B cell (primary cell): ENCODE data around the gene SLC9A9. TPM values are rescaled to one million over a fixed set of nuclear protein-coding genes. Genes with fewer than 3 reads are reported as not detected.
A peak's percentile ranks its signal among the peaks of the same experiment; 100 is the strongest.

Experiments
- ATAC-seq: fragments of 200-7000 bp; cut with Tn5 transposase; one replicate; pipeline ENCODE4 v1.10.0; 2021; ENCODE audit warnings: low read depth, mild to moderate bottlenecking, moderate number of reproducible peaks, moderate library complexity
- CTCF ChIA-PET: fragments of 350-600 bp; sonication (Branson Sonifier 250); formaldehyde crosslinking; loops from one replicate; lab custom pipeline; 2021; ENCODE audit warnings: antibody characterized with exemption, inconsistent platforms; lab: Charles Lee
- POLR2A ChIA-PET: fragments of 350-600 bp; sonication (Branson Sonifier 250); formaldehyde crosslinking; loops from one replicate; lab custom pipeline; 2021; ENCODE audit warnings: antibody characterized with exemption; lab: Charles Lee
- DNase-seq: peaks from one replicate; pipeline ENCODE4 v3.0.0; 2013
- H2AFZ ChIP-seq: 2 replicates; pipeline ENCODE4 v1.6.1; 2012; ENCODE audit warnings: mild to moderate bottlenecking, low read depth, low read length; ENCODE audit not compliant: insufficient read depth, poor library complexity, severe bottlenecking
- H3K27ac ChIP-seq, 2 donors: 1 replicate in 1 of 2; 2 replicates in 1 of 2; pipeline ENCODE4 v1.5.1; 2012 to 2013; ENCODE audit warnings: low read length in 2 of 2, mild to moderate bottlenecking in 2 of 2, moderate library complexity in 1 of 2
- H3K27me3 ChIP-seq, 4 experiments: fragments of 200-600 bp in 1 of 4; sonication (generic) in 1 of 4; replicated peaks in 1 of 4; 1 replicate in 2 of 4; 2 replicates in 2 of 4; pipeline versions ENCODE4 v1.6.1 to v1.7.0; 2013 to 2016; ENCODE audit warnings: low read length in 3 of 4, mild to moderate bottlenecking in 2 of 4, mixed read lengths in 1 of 4, moderate library complexity in 1 of 4; ENCODE audit not compliant: insufficient read depth in 4 of 4, control insufficient read depth in 3 of 4; ENCODE audit errors: control extremely low read depth in 1 of 4
- H3K36me3 ChIP-seq, 2 experiments: replicated peaks in 1 of 2; 1 replicate in 1 of 2; 2 replicates in 1 of 2; pipeline versions ENCODE4 v1.6.1 to v1.7.1; 2013; ENCODE audit warnings: low read length in 1 of 2; ENCODE audit not compliant: insufficient read depth in 2 of 2, control insufficient read depth in 1 of 2; ENCODE audit errors: control extremely low read depth in 1 of 2, extremely low read depth in 1 of 2
- H3K4me1 ChIP-seq, 2 donors: fragments of 200-600 bp in 1 of 2; sonication (generic) in 1 of 2; 1 replicate in 1 of 2; 2 replicates in 1 of 2; pipeline versions ENCODE4 v1.5.1 to v1.6.1; 2013 to 2017; ENCODE audit warnings: low read length in 2 of 2; ENCODE audit not compliant: control insufficient read depth in 2 of 2, insufficient read depth in 2 of 2
- H3K4me2 ChIP-seq: replicated peaks from 2 replicates; pipeline ENCODE3; 2012; ENCODE audit warnings: mild to moderate bottlenecking, low read depth, low read length; ENCODE audit not compliant: poor library complexity, severe bottlenecking
- H3K4me3 ChIP-seq, 5 experiments: fragments of 200-600 bp in 1 of 5; sonication (generic) in 1 of 5; 1 replicate in 3 of 5; 2 replicates in 2 of 5; pipeline versions ENCODE4 v1.5.1 to v1.7.0; 2011 to 2016; ENCODE audit warnings: low read length in 4 of 5, mild to moderate bottlenecking in 4 of 5, low read depth in 2 of 5, control low read depth in 1 of 5, moderate library complexity in 1 of 5; ENCODE audit not compliant: insufficient read depth in 1 of 5; ENCODE audit errors: control extremely low read depth in 1 of 5, extremely low read depth in 1 of 5
- H3K79me2 ChIP-seq: fragments of 200-600 bp; sonication (generic); one replicate; pipeline ENCODE4 v1.6.0; 2016; ENCODE audit warnings: low read length; ENCODE audit not compliant: control insufficient read depth, insufficient read depth
- H3K9ac ChIP-seq: fragments of 200-600 bp; sonication (generic); 2 replicates; pipeline ENCODE4 v1.6.1; 2017; ENCODE audit warnings: mild to moderate bottlenecking, low read length, moderate library complexity
- H3K9me3 ChIP-seq, 3 donors: one replicate each; pipeline versions ENCODE4 v1.6.1 to v1.7.1; 2013; ENCODE audit warnings: low read length in 2 of 3; ENCODE audit not compliant: control insufficient read depth in 2 of 3, insufficient read depth in 1 of 3; ENCODE audit errors: control extremely low read depth in 1 of 3
- H4K20me1 ChIP-seq: 2 replicates; pipeline ENCODE4 v1.6.0; 2012; ENCODE audit warnings: mild to moderate bottlenecking, low read length; ENCODE audit not compliant: insufficient read depth, control insufficient read depth, poor library complexity, severe bottlenecking
- H3K27ac Mint-ChIP-seq: one replicate; pipeline ENCODE4 v1.8.0; 2021; ENCODE audit warnings: mixed read lengths
- H3K27me3 Mint-ChIP-seq: one replicate; pipeline ENCODE4 v1.8.0; 2021; ENCODE audit warnings: mixed read lengths
- H3K4me1 Mint-ChIP-seq: one replicate; pipeline ENCODE4 v1.8.0; 2021; ENCODE audit warnings: mixed read lengths
- H3K4me3 Mint-ChIP-seq: one replicate; pipeline ENCODE4 v1.8.0; 2021; ENCODE audit warnings: mixed read lengths
- H3K9me3 Mint-ChIP-seq: one replicate; pipeline ENCODE4 v1.8.0; 2022; ENCODE audit warnings: mixed read lengths; ENCODE audit not compliant: insufficient read depth
- EZH2 ChIP-seq: IDR thresholded peaks from 2 replicates; pipeline ENCODE4 v1.6.1; 2012; ENCODE audit warnings: borderline replicate concordance, low read depth, mild to moderate bottlenecking, moderate library complexity, low read length; ENCODE audit not compliant: insufficient read depth, poor library complexity, severe bottlenecking
- WGBS: methylation state at CpG from one replicate; pipeline ENCODE4 v1.1.5; 2013; ENCODE audit warnings: missing lambda C conversion rate; ENCODE audit not compliant: insufficient coverage; 5-methylcytosine and 5-hydroxymethylcytosine counted together
- intact Hi-C: fragments of 100-400 bp; cut with micrococcal nuclease; formaldehyde crosslinking; loops from one replicate; pipeline ENCODE4 v1.10.0; 2022
- polyA plus RNA-seq: library from polyadenylated mRNA; depleted of rRNA; stranded (reverse); fragments of >200 nt; gene quantifications from 2 replicates; pipeline ENCODE4 v1.2.3, GENCODE V29; 2012
- total RNA-seq, 2 donors: library from RNA; stranded (reverse); fragments of 120-200 nt in 1 of 2; gene quantifications; 1 replicate in 1 of 2; 2 replicates in 1 of 2; pipeline versions ENCODE4 v1.2.3 to v1.2.4, GENCODE V29; 2013 to 2022
- TF ChIP-seq, protein P1 (sequence below): fragments of 200-600 bp; IDR thresholded peaks from one replicate; pipeline ENCODE4 v1.8.0; 2022; ENCODE audit warnings: antibody characterized with exemption, mild to moderate bottlenecking

The SLC9A9 gene
- total and polyA plus RNA-seq, 2 donors (not counting 1 experiment from before 2014, with no cell fraction given), result 7.7 to 17.3 TPM

DNA sequence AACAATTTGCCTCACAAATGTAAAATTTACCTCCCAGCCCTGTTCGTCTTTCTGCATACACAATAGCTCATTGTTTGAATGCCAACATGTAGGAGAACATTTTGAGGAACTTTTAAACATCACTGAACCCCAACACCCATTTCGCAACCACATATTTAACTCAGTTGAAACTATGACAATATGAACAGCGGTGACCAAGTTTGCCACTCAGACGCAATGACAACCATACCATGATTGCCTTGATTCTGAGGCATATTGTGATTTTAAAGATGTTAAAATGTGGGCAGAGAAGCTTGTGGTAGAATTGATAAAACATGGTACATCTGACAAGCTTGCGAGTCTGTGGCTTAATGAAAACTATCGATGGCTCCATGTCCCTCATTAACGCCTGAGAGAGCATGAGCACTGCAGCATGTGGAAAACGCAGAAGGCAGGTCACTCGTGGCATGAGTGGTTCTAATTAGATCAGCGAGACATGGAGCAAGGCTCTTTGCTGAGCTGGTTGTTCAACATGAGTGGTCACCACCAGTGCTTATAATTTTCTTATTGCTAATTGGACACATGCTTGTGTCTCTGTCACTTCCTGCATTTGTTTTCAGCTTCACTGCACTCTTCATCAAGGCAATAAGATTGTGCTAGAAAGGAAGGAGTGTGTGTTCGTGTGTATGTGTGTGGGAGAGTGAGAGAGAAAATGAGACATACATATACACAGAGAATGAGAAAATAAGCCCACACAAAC, 611.9 kb downstream of the SLC9A9 start:
- no peak overlapping the region for H3K9ac ChIP-seq
- no peaks in the 10 kb centered on the region for H3K79me2 ChIP-seq
- Mint-ChIP-seq H3K27me3 (no peaks in the 10 kb centered on the region), H3K4me3 (peak overlapping the region; percentile 35), H3K27ac (no peak overlapping the region), H3K4me1 (peaks cover 15% of the 10 kb centered on the region), H3K9me3 (peaks cover 2% of the 10 kb centered on the region)
- 43% methylated on average over 6 of the region's 11 CpGs for WGBS
- TF ChIP-seq, protein P1, sequence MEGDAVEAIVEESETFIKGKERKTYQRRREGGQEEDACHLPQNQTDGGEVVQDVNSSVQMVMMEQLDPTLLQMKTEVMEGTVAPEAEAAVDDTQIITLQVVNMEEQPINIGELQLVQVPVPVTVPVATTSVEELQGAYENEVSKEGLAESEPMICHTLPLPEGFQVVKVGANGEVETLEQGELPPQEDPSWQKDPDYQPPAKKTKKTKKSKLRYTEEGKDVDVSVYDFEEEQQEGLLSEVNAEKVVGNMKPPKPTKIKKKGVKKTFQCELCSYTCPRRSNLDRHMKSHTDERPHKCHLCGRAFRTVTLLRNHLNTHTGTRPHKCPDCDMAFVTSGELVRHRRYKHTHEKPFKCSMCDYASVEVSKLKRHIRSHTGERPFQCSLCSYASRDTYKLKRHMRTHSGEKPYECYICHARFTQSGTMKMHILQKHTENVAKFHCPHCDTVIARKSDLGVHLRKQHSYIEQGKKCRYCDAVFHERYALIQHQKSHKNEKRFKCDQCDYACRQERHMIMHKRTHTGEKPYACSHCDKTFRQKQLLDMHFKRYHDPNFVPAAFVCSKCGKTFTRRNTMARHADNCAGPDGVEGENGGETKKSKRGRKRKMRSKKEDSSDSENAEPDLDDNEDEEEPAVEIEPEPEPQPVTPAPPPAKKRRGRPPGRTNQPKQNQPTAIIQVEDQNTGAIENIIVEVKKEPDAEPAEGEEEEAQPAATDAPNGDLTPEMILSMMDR, result no peak
- no peak for TF ChIP-seq EZH2
- POLR2A ChIA-PET, result no interaction called here
- H3K4me3 ChIP-seq, result no peak overlapping the region
- CTCF ChIA-PET, result interaction anchor here (1.3 kb wide), 1 partner anchor 102 kb away, joined by 3 read pairs; no protein-coding TSS in a partner anchor
- DNase-seq (peak; percentile 29), ATAC-seq (peak; percentile 58)
- intact Hi-C loops, result loop anchor here (1.0 kb wide), 1 partner anchor 438 kb away; no protein-coding TSS in a partner anchor
- no peaks in the 10 kb centered on the region for H3K27me3 ChIP-seq
- no peak overlapping the region for H3K27ac ChIP-seq
- H3K4me2 ChIP-seq, result peak overlapping the region; percentile 48
- no peaks in the 10 kb centered on the region for H3K36me3 ChIP-seq
- H3K4me1 ChIP-seq, result peaks cover 13% of the 10 kb centered on the region in 2 donors
- H2AFZ ChIP-seq, result peak overlapping the region; percentile 41
- no peaks in the 10 kb centered on the region for H4K20me1 ChIP-seq
- H3K9me3 ChIP-seq, result peaks cover 0 to 3% (median 0%) of the 10 kb centered on the region in 3 donors

DNA sequence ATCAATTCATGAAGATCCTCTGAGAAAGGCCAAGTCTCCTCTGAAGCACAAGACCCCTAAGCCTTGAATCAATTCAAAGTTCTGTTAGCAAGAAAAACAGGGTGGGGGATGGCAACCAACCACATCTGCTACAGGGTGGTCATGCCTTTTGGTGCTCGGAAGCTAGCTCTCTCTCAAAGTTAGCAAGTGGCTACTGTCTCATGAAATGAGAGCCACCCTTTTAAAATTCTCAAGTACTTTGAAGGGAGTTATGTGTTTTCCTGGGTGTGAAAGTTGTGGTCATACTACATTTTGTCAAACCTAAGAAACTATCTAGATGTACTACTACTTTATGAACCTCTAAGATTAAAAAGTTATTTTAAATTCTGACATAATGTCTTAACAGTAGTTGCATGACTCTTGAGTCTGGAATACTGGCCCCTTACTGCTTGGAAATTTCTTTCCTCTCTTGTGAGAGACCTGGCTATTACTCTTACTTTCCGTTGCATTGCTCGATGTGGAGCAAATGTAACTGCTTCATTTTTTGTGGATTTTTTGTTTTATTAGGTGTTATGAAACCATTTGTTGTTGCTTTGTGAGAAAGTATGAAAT, 612.6 kb downstream of the SLC9A9 start:
- H2AFZ ChIP-seq, result no peak overlapping the region
- ATAC-seq, result no peak
- TF ChIP-seq, protein P1, result no peak
- no peak for TF ChIP-seq EZH2
- H3K9me3 Mint-ChIP-seq, result peaks cover 2% of the 10 kb centered on the region
- no peak overlapping the region for H3K4me3 ChIP-seq
- no peak overlapping the region for H3K9ac ChIP-seq
- H3K27me3 Mint-ChIP-seq, result no peaks in the 10 kb centered on the region
- POLR2A ChIA-PET, result no interaction called here
- H3K27me3 ChIP-seq, result no peaks in the 10 kb centered on the region
- H3K4me3 Mint-ChIP-seq, result peak overlapping the region; percentile 35
- DNase-seq, result no peak
- 88% methylated on average over 1 of the region's 3 CpGs for WGBS
- peaks cover 15% of the 10 kb centered on the region for H3K4me1 Mint-ChIP-seq
- H3K27ac ChIP-seq, result no peak overlapping the region
- H3K4me2 ChIP-seq, result no peak overlapping the region
- H3K79me2 ChIP-seq, result no peaks in the 10 kb centered on the region
- intact Hi-C loops, result loop anchor here (1.0 kb wide), 1 partner anchor 439 kb away; no protein-coding TSS in a partner anchor
- H3K4me1 ChIP-seq, result peaks cover 13% of the 10 kb centered on the region in 2 donors
- H3K36me3 ChIP-seq, result no peaks in the 10 kb centered on the region
- H3K27ac Mint-ChIP-seq, result no peak overlapping the region
- CTCF ChIA-PET, result interaction anchor here (1.3 kb wide), 1 partner anchor 101 kb away, joined by 3 read pairs; no protein-coding TSS in a partner anchor
- H4K20me1 ChIP-seq, result no peaks in the 10 kb centered on the region
- H3K9me3 ChIP-seq, result peaks cover 0 to 3% (median 0%) of the 10 kb centered on the region in 3 donors
